GM21723 (cell line): ENCODE results near the gene RAB8A.
"Not testable (repeated sequence)": the region's sequence is repeated elsewhere in the genome, so short reads cannot be mapped to it uniquely, and the experiment has no call there.

Experiments used
- ATAC-seq: cut with Tn5 transposase; IDR thresholded peaks from one replicate; pipeline ENCODE4 v1.9.1; 2021; ENCODE audit warnings: mild to moderate bottlenecking, moderate library complexity; ENCODE audit not compliant: unreplicated experiment

RAB8A gene

DNA sequence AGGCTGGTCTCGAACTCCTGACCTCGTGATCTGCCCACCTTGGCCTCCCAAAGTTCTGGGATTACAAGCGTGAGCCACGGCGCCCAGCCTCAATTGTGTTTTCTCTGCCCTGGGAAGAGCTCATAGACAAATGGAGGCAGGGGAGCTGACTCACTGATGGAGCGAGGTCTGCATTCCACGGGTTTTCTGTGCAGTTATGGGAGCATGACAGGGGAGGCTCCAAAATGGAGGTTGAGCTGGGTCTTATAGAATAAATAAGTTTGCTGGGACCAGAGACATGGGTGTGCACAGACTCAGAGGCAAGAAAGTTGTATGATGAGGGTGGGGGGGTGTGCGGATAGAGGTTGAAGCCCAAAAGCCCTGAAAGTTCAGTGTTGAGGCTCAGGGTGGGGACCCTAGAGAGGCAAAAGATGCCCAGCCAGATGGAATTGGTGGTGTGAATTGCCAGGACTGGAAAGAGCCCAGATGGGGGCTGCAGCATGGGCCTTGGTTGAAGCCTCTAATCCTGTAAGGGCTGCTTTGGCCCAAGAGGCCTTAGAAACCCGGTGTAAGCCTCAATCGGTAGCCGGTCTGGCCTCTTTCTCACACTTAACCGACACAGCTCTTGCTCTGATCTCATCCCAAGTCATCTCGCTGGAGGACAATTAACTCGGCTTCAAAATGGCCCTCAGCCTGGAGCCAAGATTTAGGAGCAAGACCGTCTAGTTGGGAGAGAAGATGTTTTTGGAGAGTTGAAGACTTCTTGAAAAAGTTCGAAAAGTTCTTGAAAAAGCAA, 33.5 kb upstream of the RAB8A start:
- ATAC-seq, result no peak

- ATAC-seq, result peak; percentile 50
These were observed 32.7 kb upstream of the RAB8A start for GRCh38 chr19:16078759-16079707.

- ATAC-seq, result no peak
These were observed 27.5 kb upstream of the RAB8A start for GRCh38 chr19:16084067-16084685.

DNA sequence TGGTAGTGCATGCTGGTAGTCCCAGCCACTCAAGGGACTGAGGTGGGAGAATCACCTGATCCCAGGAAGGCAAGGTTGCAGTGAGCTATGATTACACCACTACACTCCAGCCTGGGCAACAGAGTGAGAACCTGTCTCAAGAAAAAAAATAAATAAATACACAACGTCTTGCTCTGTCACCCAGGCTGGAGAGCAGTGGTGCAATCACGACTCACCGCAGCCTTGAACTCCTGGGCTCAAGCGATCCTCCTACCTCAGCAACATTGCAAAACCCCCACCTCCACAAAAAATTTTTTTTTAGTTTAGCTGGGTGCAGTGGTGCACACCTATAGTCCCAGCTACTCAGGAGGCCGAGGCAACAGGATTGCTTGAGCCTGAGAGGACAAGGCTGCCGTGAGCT, 26.6 kb upstream of the RAB8A start:
- ATAC-seq, result no peak

DNA sequence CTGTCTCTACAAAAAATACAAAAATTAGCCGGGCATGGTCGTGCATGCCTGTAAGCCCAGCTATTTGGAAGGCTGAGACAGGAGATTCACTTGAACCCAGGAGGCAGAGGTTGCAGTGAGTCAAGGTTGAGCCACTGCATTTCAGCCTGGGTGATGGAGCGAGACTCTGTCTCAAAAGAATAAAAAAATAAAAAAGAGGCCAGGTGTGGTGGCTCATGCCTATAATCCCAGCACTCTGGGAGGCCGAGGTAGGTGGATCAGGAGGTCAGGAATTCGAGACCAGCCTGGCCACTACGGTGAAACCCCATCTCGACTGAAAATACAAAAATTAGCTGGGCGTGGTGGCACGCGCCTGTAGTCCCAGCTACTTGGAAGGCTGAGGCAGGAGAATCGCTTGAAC, 24.3 kb upstream of the RAB8A start:
- ATAC-seq, result not testable (repeated sequence)

DNA sequence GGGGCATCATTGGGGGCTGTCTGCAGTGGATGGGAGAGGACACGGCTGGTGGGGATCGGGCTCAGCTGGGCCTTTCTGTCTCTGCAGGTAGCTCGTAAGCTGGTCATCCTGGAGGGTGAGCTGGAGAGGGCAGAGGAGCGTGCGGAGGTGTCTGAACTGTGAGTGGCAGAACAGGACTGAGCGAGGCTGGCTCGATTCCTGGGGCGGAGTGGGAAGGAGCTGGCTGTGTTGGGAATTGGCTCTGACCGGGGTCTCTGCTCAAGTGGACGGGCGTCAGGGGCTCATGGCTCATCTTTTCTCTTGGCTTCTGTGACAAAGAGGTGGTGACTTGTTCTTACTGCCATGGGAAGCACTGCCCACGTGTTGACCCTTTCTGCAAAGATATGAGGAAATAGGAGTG, 23.7 kb upstream of the RAB8A start:
- ATAC-seq, result no peak

DNA sequence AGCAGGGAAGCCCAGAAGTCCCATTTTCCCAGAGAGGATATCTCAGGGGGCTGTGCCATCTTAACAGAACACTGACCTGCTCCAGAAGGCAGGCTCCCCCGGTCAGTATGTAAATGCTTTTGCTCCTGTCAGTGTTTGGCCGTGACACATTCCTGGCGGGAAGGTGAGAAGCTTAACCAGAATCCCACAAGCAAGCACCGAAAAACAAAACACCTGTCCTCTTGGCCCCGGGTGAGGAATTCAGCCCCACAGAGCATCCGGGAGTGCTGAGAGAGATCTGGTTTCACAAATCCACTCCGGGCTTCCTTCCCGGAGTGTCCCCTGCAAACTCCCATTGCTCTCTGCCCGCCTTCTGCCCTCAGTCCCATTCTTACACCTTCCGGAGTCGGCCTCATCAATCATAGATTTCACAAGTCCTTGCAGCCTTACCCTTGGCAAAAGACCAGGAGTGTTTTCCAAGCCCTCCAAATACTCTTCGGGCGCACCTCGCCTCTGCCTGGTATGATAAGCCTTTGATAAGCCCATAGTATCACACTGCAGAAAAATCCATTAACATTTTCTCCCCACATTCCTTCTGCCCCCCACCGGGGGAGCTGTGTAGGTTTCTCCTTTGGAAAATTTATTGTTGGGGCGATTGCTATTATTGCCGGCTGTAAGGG, 23.2 kb upstream of the RAB8A start:
- ATAC-seq, result no peak

GRCh38 chr19:16089010-16089846, 22.5 kb upstream of the RAB8A start:
- ATAC-seq, result no peak

- ATAC-seq, result no peak
These were observed 19.9 kb upstream of the RAB8A start for GRCh38 chr19:16091546-16092475.

- no peak for ATAC-seq
These were observed 17.2 kb upstream of the RAB8A start for GRCh38 chr19:16094360-16095070.

DNA sequence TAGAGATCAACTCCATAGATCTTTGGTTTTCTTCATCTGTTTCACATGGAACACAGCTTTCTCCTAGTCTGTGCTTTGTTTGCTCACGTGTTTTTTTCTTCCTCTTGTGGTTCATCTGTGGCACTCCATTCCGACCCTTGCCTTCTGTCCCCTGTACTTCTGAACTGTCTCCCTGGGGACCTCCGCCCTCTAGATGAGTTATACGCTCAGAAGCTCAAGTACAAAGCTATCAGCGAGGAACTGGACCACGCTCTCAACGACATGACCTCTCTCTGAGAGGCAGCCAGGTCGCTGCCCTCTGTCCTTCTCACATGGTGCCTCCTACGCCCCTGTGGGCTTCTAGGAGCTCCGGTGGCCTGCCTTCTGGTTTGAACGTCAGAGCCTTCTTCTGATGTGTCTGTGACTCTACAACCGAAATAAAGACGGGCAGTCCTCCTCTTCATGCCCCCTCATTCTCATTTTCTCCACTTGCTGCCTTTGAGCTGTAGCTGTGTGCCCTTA, 16.6 kb upstream of the RAB8A start:
- no peak for ATAC-seq

DNA sequence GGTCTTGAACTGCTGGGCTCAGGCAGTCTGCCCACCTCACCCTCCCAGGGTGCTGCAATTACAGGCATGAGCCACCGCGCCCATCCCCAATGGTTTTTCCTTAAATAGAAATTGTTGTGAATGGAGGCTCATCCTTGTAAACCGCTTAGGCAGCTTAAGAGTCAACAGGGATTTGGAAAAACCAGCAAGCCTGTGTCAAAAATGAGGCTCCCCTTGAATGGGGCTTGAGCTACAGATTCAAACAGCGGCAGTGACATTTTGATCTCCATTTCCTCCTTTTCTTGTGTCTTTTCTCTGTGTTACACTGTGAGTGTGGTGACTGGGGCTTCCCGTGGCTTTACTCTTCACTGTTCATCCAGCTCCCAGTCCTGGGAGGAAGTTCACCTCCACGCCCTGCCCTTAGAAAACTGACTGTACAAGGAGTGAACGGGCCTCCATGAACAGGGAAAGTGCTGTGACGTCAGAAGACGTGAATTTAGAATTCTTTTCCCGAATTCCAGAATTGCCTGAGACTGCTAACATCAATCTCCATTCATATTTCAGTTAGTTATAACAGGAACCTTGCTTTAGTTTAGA, 15.3 kb upstream of the RAB8A start:
- ATAC-seq, result no peak

GRCh38 chr19:16098416-16098768, 13.3 kb upstream of the RAB8A start:
- ATAC-seq, result no peak

- no peak for ATAC-seq
These were observed 12.9 kb upstream of the RAB8A start for GRCh38 chr19:16098821-16099220.

DNA sequence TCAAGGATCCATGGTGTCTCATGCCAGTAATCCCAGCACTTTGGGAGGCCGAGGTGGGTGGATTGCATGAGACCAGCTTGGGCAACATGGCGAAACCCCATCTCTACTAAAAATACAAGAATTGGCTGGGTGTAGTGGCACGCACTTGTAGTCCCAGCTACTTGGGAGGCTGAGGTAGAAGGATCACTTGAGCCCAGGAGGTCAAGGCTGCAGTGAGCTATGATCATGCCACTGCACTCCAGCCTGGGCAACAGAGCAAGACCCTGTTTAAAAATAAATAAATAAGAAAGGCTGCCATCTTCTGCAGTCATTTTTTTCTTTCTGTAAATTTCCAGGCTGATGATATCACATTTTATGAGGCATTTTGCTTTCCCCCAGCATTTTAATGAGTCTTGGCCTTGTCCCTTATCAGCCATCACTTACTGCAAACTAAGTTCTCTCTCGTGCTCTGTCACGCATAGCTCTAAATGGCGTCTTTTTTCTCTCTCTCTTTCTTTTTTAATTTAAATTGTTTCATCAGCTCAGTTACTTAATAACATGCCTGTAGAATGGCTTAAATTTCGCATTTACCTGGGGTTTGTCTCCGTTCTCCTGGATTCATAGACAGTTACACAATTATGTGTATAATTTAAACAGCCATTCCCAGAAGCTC, 12.2 kb upstream of the RAB8A start:
- not testable (repeated sequence) for ATAC-seq

DNA sequence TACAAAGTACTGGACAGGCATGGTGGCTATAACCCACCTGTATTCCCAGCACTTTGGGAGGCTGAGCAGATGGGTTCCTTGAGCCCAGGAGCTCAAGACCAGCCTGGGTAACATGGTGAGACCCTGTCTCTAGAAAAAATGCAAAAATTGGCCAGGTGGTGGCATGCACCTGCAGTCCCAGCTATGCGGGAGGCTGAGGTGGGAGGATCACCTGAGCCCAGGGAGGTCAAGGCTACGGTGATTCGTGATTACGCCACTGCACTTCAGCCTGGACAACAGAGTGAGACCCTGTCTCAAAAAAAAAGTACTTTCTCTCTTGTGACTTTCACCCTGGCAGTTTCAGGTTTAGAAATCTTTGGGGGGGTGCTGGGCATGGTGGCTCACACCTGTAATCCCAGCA, 11.2 kb upstream of the RAB8A start:
- no peak for ATAC-seq

GRCh38 chr19:16104722-16105121, 7.0 kb upstream of the RAB8A start:
- no peak for ATAC-seq
